Heart left ventricle (tissue), 13 donors: ENCODE measurements around the gene ZGPAT.

ENCODE experiments used
- CTCF ChIP-seq, 12 donors: fragments of 200-600 bp; sonication (generic) in 4 of 12; IDR thresholded peaks; one replicate each; pipeline versions ENCODE4 v1.5.0 to v1.8.0; 2018 to 2022; ENCODE audit warnings: antibody characterized with exemption in 12 of 12, mild to moderate bottlenecking in 5 of 12
- POLR2A ChIP-seq, 2 donors: fragments of 450-650 bp; IDR thresholded peaks; one replicate each; pipeline ENCODE4 v1.6.1; 2017; ENCODE audit warnings: antibody characterized with exemption in 2 of 2, mild to moderate bottlenecking in 2 of 2, moderate library complexity in 2 of 2
- donor health status: ischemic (EF 13 %, LVEDD 7.1; RV severe dilation, severe dysfunction).
- donor health status: DM: no; HTN: yes; CAD: no.
- donor health status: DM: no; HTN: no; CAD: no.
- donor health status: ischemic (EF 25% LVEDD 6.9; RV normal size, moderate dysfunction).
- donor health status: ischemic (EF 25% LVEDD 5.7; RV mildly dilated, moderate dysfunction).
- donor health status: ischemic (EF 35%, LVEDD 5.7; RV mildly dilated, moderate dysfunction).
- donor health status: nonischemic (EF 11% LVEDD 7.7; RV severe dilation, severe dysfunction).
- donor health status: DM: yes; HTN: yes; CAD: no.
- donor health status: PGD.
- donor health status: ischemic (EF 29% LVEDD 5.4; RV normal size, mild dysfunction).
- donor health status: nonischemic (EF 23%, LVEDD 6.1; RV moderate dilation, normal function).

GRCh38 chr20:63706852-63707557 lies 834 bp upstream of the ZGPAT start:
- TF ChIP-seq CTCF (IDR thresholded peaks at IDR 0.05) (peak in 6 of 12 donors; percentile 12 to 33 (median 22)), POLR2A (IDR thresholded peaks at IDR 0.05) (no peak)
